GM18507 (cell line): Measurements from ENCODE around the gene GAL3ST3.

ENCODE experiments used
- DNase-seq: peaks from one replicate; pipeline ENCODE4 v3.0.0; 2011; ENCODE audit warnings: low read depth; ENCODE audit not compliant: insufficient read length; ENCODE audit errors: extremely low spot score
- FAIRE-seq: peaks from 2 replicates; lab custom pipeline; 2011; peaks lifted over from hg19 to GRCh38; lab: Jason Lieb, UNC

Gene GAL3ST3

GRCh38 chr11:66070604-66071380 lies 21.8 kb upstream of the GAL3ST3 start:
- FAIRE-seq (no peak), DNase-seq (no peak)

GRCh38 chr11:66069715-66070603 lies 21.0 kb upstream of the GAL3ST3 start, which contains the start of gene PACS1:
TSS of gene PACS1 (plus strand) at chr11:66070272. CDS start at chr11:66070487, 215 bp downstream.
- FAIRE-seq: no peak
- peak; percentile 78 for DNase-seq

GRCh38 chr11:66068923-66069714 lies 20.2 kb upstream of the GAL3ST3 start:
- DNase-seq: no peak
- peak; percentile 80 for FAIRE-seq

GRCh38 chr11:66068154-66068821 lies 19.3 kb upstream of the GAL3ST3 start:
- DNase-seq (no peak), FAIRE-seq (peak; percentile 59)

GRCh38 chr11:66067640-66068039 lies 18.7 kb upstream of the GAL3ST3 start:
- DNase-seq: no peak
- FAIRE-seq: no peak

- FAIRE-seq (no peak), DNase-seq (no peak)
Observed at GRCh38 chr11:66066751-66067150, 17.8 kb upstream of the GAL3ST3 start.

GRCh38 chr11:66064571-66064970 lies 15.6 kb upstream of the GAL3ST3 start:
- FAIRE-seq (no peak), DNase-seq (no peak)

- no peak for DNase-seq
- FAIRE-seq: no peak
Observed at GRCh38 chr11:66063900-66064299, 14.9 kb upstream of the GAL3ST3 start.

- DNase-seq: no peak
- FAIRE-seq: no peak
Observed at GRCh38 chr11:66062408-66062807, 13.4 kb upstream of the GAL3ST3 start.

GRCh38 chr11:66061268-66061667 lies 12.3 kb upstream of the GAL3ST3 start:
- FAIRE-seq: no peak
- DNase-seq: no peak

- FAIRE-seq (no peak), DNase-seq (no peak)
Observed at GRCh38 chr11:66059966-66060680, 11.2 kb upstream of the GAL3ST3 start.

GRCh38 chr11:66056501-66056900 lies 7.5 kb upstream of the GAL3ST3 start:
- DNase-seq: no peak
- FAIRE-seq: no peak

GRCh38 chr11:66055021-66055420 lies 6.1 kb upstream of the GAL3ST3 start:
- FAIRE-seq (no peak), DNase-seq (no peak)

- DNase-seq (no peak), FAIRE-seq (no peak)
Observed at GRCh38 chr11:66052664-66052982, 3.7 kb upstream of the GAL3ST3 start.

- FAIRE-seq (peak; percentile 98), DNase-seq (peak; percentile 96)
Observed at GRCh38 chr11:66051766-66052663, 3.1 kb upstream of the GAL3ST3 start, which contains the start of gene SF3B2. TSS of gene SF3B2 (plus strand) at chr11:66052364. CDS start at chr11:66052385, 21 bp downstream.

GRCh38 chr11:66051371-66051765 lies 2.4 kb upstream of the GAL3ST3 start:
- FAIRE-seq (no peak), DNase-seq (no peak)

- no peak for DNase-seq
Observed at GRCh38 chr11:66050581-66051231, 1.7 kb upstream of the GAL3ST3 start.

More at GRCh38 chr11:66050581-66051231, 1.7 kb upstream of the GAL3ST3 start:
- FAIRE-seq: no peak
